Glutamatergic neuron (in vitro differentiated cells): Measurements from ENCODE around the gene ANXA4. TPM values are rescaled to one million over a fixed set of nuclear protein-coding genes. Genes with fewer than 3 reads are reported as not detected.
"Not testable (repeated sequence)": the region's sequence is repeated elsewhere in the genome, so short reads cannot be mapped to it uniquely, and the experiment has no call there.

ENCODE experiments used
- DNase-seq: peaks from one replicate; pipeline ENCODE4 v3.0.0; 2022
- H3K27ac Mint-ChIP-seq: one replicate; pipeline ENCODE4 v1.8.0; 2020; ENCODE audit warnings: mild to moderate bottlenecking, mixed read lengths, inconsistent platforms; ENCODE audit not compliant: unreplicated experiment
- H3K27me3 Mint-ChIP-seq: one replicate; pipeline ENCODE4 v1.8.0; 2020; ENCODE audit warnings: mild to moderate bottlenecking, moderate library complexity, mixed read lengths, inconsistent platforms; ENCODE audit not compliant: unreplicated experiment
- H3K36me3 Mint-ChIP-seq: one replicate; pipeline ENCODE4 v1.8.0; 2020; ENCODE audit warnings: mild to moderate bottlenecking, mixed read lengths, inconsistent platforms; ENCODE audit not compliant: unreplicated experiment
- H3K4me1 Mint-ChIP-seq: one replicate; pipeline ENCODE4 v1.8.0; 2020; ENCODE audit warnings: mild to moderate bottlenecking, low read depth, mixed read lengths, inconsistent platforms; ENCODE audit not compliant: unreplicated experiment
- H3K4me3 Mint-ChIP-seq: one replicate; pipeline ENCODE4 v1.8.0; 2020; ENCODE audit warnings: mild to moderate bottlenecking, mixed read lengths, inconsistent platforms; ENCODE audit not compliant: unreplicated experiment
- H3K9me3 Mint-ChIP-seq: one replicate; pipeline ENCODE4 v1.8.0; 2020; ENCODE audit warnings: mild to moderate bottlenecking, moderate library complexity, mixed read lengths, inconsistent platforms; ENCODE audit not compliant: unreplicated experiment
- CTCF ChIP-seq: fragments of 200-600 bp; sonication (generic); IDR thresholded peaks from one replicate; pipeline ENCODE4 v1.5.0; 2021; ENCODE audit not compliant: partially characterized antibody, unreplicated experiment
- total RNA-seq: library from RNA; stranded (reverse); fragmentation: NEBNext Ultra II Directional; extraction: Animal tissue kit (Norgen Biotek cat#: 25700); gene quantifications from one replicate; pipeline ENCODE4 v1.2.1, GENCODE V29; 2021; ENCODE audit not compliant: unreplicated experiment

ANXA4 gene
- total RNA-seq, 1 donor from 2014 or later: 3.1 TPM

GRCh38 chr2:69762513-69763494 lies 20.9 kb downstream of the ANXA4 start:
- no peak for TF ChIP-seq CTCF
- no peak for DNase-seq
- Mint-ChIP-seq H3K9me3 (no peaks in the 10 kb centered on the region), H3K4me3 (no peak overlapping the region), H3K4me1 (peaks cover 3% of the 10 kb centered on the region), H3K36me3 (no peaks in the 10 kb centered on the region), H3K27ac (no peak overlapping the region), H3K27me3 (no peaks in the 10 kb centered on the region)

DNA sequence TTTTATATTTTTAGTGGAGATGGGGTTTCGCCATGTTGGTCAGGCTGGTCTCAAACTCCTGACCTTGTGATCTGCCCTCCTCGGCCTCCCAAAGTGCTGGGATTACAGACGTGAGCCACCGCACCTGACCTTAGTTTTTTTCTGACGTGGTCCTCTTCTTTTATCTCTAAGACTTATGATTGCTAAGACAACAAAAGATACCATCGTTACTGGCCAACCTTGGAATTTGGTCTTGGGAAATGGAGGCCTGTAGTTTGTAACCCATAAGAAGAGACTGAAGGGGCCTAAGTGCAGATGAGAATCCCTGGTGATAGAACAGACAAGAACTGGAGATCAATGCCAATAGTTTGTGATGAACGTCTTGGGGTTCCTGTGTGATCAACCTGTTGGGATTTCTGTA lies 21.9 kb downstream of the ANXA4 start:
- H3K27ac Mint-ChIP-seq, H3K9me3 Mint-ChIP-seq, H3K27me3 Mint-ChIP-seq, DNase-seq, H3K4me3 Mint-ChIP-seq, H3K36me3 Mint-ChIP-seq, H3K4me1 Mint-ChIP-seq: not testable (repeated sequence)

- Mint-ChIP-seq H3K4me3 (no peak overlapping the region), H3K36me3 (no peaks in the 10 kb centered on the region), H3K4me1 (peaks cover 3% of the 10 kb centered on the region), H3K27me3 (no peaks in the 10 kb centered on the region), H3K9me3 (no peaks in the 10 kb centered on the region), H3K27ac (no peak overlapping the region)
- DNase-seq: no peak
- TF ChIP-seq CTCF: no peak
Measured at GRCh38 chr2:69764286-69765095, 22.6 kb downstream of the ANXA4 start.

GRCh38 chr2:69765096-69765380 lies 23.1 kb downstream of the ANXA4 start:
- TF ChIP-seq CTCF: no peak
- H3K36me3 Mint-ChIP-seq: no peaks in the 10 kb centered on the region
- H3K27me3 Mint-ChIP-seq: no peaks in the 10 kb centered on the region
- H3K4me3 Mint-ChIP-seq: no peak overlapping the region
- no peaks in the 10 kb centered on the region for H3K9me3 Mint-ChIP-seq
- H3K4me1 Mint-ChIP-seq: peaks cover 3% of the 10 kb centered on the region
- no peak for DNase-seq
- no peak overlapping the region for H3K27ac Mint-ChIP-seq

- TF ChIP-seq CTCF: no peak
- H3K36me3 Mint-ChIP-seq: no peaks in the 10 kb centered on the region
- DNase-seq: no peak
- no peaks in the 10 kb centered on the region for H3K9me3 Mint-ChIP-seq
- H3K27ac Mint-ChIP-seq: no peak overlapping the region
- H3K4me1 Mint-ChIP-seq: peaks cover 3% of the 10 kb centered on the region
- H3K27me3 Mint-ChIP-seq: no peaks in the 10 kb centered on the region
- no peak overlapping the region for H3K4me3 Mint-ChIP-seq
Measured at GRCh38 chr2:69766014-69766413, 24.1 kb downstream of the ANXA4 start.
